Measurements from ENCODE around the gene DYNC2LI1.

Gene DYNC2LI1

DNA sequence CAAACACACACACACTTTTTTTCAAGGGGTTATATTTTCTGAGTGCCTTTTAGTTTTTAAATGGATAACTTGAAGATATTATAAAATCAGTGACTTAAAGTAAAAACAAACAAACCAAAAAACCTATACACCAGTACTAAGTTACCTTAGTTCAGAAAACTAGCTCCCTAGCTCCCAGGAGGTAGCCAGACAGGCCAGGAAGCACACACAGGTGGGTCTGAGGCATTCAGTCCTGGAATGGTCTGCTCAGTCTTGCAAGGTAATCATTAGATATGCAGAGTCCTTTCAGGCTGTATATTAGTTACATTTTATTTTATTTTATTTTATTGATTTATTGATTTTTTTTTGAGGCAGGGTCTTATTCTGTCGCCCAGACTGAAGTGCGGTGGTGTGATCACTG is 10.7 kb upstream of the DYNC2LI1 start:
- no peak for DNase-seq (ENCODE audit: low read depth in 2 of 2)

DNA sequence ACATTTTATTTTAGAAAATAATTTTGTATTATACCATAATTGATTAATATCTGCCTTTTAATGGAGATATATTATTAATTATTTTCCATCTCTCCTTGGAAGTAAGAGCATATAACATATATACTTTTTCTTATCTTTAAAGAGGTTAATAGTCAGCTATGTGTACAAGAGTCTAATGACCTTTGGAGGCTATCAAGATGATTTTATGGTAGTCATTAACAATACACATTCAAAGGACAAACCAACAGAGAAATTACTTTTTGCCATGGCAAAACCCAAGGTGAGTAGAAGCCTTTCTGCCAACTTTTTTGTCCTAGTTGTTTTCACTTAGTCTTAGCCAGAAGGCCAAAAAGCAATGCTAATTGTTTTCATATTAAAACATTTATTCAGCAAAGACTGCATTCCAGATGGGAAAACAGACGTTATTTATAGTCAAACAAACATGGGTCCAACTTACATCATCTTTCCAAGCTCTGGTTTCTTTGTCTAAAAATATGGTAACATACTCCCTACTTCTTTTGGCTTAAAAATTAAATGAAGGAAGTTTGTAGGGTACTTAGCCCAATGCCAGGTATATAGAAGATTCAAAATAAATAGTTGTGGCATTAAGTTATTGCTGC is 9.6 kb upstream of the DYNC2LI1 start:
- no peak for DNase-seq (ENCODE audit: low read depth in 2 of 2)

DNA sequence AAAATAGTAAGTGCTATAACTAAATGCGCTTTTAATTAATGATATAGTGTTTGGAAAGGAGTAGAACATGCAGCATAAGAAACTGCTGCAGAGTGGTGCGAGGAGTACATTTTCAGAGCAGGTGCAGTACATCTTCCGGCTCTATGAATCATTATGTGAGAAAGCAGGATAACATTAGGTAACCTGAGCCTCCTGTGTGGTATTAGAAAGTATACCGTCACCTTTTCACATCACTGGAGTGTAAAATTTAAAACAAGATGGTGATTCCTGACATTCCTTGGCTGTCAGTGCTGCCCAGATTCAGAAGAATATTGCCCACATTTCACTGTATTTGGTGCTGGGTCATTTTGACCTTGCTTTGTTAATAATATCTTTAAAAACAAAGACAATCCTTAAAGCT is 7.8 kb upstream of the DYNC2LI1 start:
- DNase-seq (ENCODE audit: low read depth in 2 of 2): no peak

- DNase-seq (ENCODE audit: low read depth in 2 of 2): no peak
Measured at GRCh38 chr2:43774617-43775016, 778 bp downstream of the DYNC2LI1 start.

DNA sequence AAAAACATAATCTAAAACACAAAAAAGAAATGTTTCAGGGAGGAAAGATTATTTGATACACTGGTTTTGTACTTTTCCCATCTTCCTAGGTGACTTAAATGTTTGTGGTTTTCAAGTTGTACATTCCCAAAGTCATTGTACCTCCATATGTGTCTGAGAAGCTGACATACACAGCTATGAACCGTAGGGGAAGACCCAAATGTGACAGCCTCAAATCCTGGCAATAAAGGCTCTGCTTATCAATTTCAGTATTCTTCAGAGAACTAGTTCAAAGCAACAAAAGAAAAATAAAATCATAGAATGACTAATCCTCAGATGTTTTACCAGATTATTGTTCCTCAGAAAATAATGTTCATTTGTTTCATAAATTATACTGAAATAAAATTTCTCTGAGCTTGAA is 2.5 kb downstream of the DYNC2LI1 start:
- DNase-seq (ENCODE audit: low read depth in 2 of 2): no peak

DNA sequence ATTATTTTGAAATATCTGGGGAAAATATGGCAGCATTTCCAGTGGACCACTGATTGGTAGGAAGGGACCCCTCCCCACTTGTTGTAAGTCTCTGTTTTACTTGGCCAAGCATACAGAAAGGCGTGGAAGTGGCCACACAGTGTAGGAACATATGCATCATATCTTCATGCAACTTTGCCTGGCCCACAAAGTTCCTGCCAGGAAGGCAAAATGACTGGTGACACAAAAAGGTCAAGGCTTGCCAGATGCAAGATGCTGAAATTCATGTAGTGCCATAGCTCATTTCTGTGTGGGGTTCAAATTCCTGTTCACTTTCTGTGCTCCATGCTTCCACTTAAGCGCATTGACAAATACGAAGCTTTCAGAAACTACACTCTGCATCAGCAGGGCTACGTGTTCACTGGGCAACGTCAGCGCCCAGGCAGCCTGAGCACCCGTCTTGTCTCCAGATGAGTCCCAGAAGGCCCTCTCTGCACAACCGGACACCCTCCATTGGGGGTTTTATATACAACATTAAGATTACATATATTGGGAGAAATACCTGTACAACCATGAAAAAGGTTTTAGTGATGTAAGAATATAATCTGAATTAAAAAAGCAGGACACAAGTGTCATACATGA is 3.6 kb downstream of the DYNC2LI1 start:
- no peak for DNase-seq (ENCODE audit: low read depth in 2 of 2)

- DNase-seq (ENCODE audit: low read depth in 2 of 2): no peak
Measured at GRCh38 chr2:43778233-43778632, 4.4 kb downstream of the DYNC2LI1 start.

DNA sequence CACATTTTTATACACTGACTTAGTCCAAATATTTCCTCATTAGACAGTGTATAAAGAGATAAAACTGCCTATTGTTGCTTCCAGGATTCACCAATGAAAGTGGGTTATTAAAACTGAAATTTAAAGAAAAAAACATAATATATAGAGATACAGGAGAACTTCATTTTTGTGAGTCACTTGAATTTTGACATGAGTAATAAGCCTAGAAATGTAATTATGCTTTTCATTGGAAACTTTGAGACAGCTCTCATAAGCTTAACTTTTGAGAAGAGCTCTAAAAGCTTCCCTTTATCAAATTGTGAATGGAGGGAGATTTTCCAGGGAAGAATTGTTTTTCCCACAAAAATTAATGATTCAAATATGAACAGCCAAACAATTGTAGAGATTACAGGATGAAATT is 14.1 kb downstream of the DYNC2LI1 start:
- no peak for DNase-seq (ENCODE audit: low read depth in 2 of 2)

GRCh38 chr2:43788646-43789045 is 14.8 kb downstream of the DYNC2LI1 start:
- DNase-seq (ENCODE audit: low read depth in 2 of 2): no peak

DNA sequence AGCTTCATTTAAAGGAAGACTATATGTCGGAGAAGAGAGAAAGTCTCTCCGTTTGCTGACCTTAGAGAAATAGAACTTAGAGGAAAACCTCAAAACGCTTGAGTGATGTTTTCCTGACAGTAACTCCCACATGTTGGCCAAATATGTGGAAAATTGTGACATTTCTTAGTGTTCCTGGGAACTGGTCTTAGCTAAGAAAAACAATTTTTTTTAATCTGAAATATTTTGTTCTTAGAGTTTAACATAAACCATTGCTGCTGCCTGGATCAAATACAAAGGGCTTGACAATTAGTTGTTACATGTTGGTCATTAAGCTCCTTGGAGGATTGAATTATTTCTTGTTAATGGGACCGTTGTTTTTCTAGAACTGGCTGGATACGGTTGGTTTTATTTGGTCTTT is 16.3 kb downstream of the DYNC2LI1 start:
- DNase-seq (ENCODE audit: low read depth in 2 of 2): no peak

GRCh38 chr2:43791035-43791765 is 17.4 kb downstream of the DYNC2LI1 start:
- DNase-seq (ENCODE audit: low read depth in 2 of 2): no peak

GRCh38 chr2:43792653-43793052 is 18.8 kb downstream of the DYNC2LI1 start:
- DNase-seq (ENCODE audit: low read depth in 2 of 2): no peak

- no peak for DNase-seq (ENCODE audit: low read depth in 2 of 2)
Measured at GRCh38 chr2:43794956-43795355, 21.1 kb downstream of the DYNC2LI1 start.

- DNase-seq (ENCODE audit: low read depth in 2 of 2): no peak
Measured at GRCh38 chr2:43796206-43796605, 22.4 kb downstream of the DYNC2LI1 start.

DNA sequence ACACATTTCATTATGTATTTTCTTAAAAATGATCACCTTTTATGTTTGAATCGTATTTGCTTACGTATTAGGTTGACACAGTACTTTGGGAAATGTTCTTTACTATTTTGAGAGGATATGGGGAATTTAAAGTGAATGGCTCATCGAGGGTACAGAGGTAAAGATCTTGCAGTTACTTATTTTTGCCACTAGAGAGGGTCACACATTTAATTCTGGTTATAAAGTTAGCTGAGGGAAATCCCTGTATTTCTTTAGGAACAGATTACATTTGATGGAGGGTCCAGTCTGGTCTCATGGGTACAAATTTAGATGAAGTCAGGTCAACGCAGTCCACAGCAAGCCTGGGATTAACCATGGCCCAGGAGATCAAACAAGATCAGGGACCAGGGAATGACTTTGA is 24.5 kb downstream of the DYNC2LI1 start:
- no peak for DNase-seq (ENCODE audit: low read depth in 2 of 2)

GRCh38 chr2:43800894-43801293 is 27.1 kb downstream of the DYNC2LI1 start:
- no peak for DNase-seq (ENCODE audit: low read depth in 2 of 2)

GRCh38 chr2:43802135-43802534 is 28.3 kb downstream of the DYNC2LI1 start:
- no peak for DNase-seq (ENCODE audit: low read depth in 2 of 2)

- DNase-seq (ENCODE audit: low read depth in 2 of 2): no peak
Measured at GRCh38 chr2:43803113-43803512, 29.3 kb downstream of the DYNC2LI1 start.

DNA sequence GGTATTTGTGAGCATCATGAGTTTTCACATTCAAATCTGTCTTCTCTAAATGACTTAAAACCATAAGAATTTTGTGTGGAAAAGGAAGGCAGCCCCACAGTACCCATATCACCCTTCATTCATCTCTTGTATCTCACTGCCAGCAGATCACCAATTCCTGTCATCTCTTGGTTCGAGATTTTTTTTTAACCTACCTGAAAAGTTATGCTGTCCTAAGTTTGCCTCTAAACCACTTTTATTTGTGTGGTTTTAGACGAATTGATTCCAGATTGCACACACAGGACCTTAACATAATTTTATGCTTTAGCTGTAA is 32.8 kb downstream of the DYNC2LI1 start:
- DNase-seq (ENCODE audit: low read depth in 2 of 2): no peak

GRCh38 chr2:43810452-43810851 is 36.6 kb downstream of the DYNC2LI1 start:
- DNase-seq (ENCODE audit: low read depth in 2 of 2): no peak

- no peak for DNase-seq (ENCODE audit: low read depth in 2 of 2)
Measured at GRCh38 chr2:43810888-43811287, 37.0 kb downstream of the DYNC2LI1 start.

DNA sequence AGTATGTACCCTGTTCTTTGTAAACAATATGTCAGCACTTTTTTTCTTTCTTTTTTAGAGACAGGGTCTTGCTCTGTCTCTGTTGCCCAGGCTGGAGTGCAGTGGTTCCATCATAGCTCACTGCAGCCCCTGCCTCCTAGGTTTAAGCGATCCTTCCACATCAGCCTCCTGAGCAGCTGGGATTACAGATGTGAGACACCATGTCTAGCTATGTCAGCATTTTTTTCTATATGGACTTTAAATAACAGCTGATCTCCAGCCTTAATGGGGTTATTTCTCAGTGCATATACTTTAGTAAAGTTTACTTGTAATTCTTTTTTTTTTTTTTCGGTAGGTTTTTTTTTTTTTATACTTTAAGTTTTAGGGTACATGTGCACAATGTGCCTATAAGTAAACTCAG is 38.2 kb downstream of the DYNC2LI1 start:
- no peak for DNase-seq (ENCODE audit: low read depth in 2 of 2)

- no peak for DNase-seq (ENCODE audit: low read depth in 2 of 2)
Measured at GRCh38 chr2:43812947-43813346, 39.1 kb downstream of the DYNC2LI1 start.
